Activated CD4-positive, alpha-beta T cell treated with anti-CD3 and anti-CD28 coated beads for 24 hours (primary cell): Measurements from ENCODE around the gene TRMT10A.
"Not testable (repeated sequence)": the region's sequence is repeated elsewhere in the genome, so short reads cannot be mapped to it uniquely, and the experiment has no call there.

Experiments used
- DNase-seq, 2 donors: peaks; one replicate each; pipeline ENCODE4 v3.0.0-alpha.2; 2020; ENCODE audit warnings: low read depth in 2 of 2

TRMT10A gene

GRCh38 chr4:99552872-99553271 is 11.0 kb downstream of the TRMT10A start:
- no peak for DNase-seq

GRCh38 chr4:99540277-99540939 is 23.4 kb downstream of the TRMT10A start:
- no peak for DNase-seq

GRCh38 chr4:99537674-99538073 is 26.2 kb downstream of the TRMT10A start:
- no peak for DNase-seq

- DNase-seq: no peak
Observed at GRCh38 chr4:99536848-99537247, 27.0 kb downstream of the TRMT10A start.

- DNase-seq: no peak
Observed at GRCh38 chr4:99536271-99536670, 27.6 kb downstream of the TRMT10A start.

GRCh38 chr4:99534699-99535098 is 29.1 kb downstream of the TRMT10A start:
- DNase-seq: not testable (repeated sequence)

GRCh38 chr4:99529956-99530355 is 33.9 kb downstream of the TRMT10A start:
- no peak for DNase-seq

- no peak for DNase-seq
Observed at GRCh38 chr4:99529228-99529627, 34.6 kb downstream of the TRMT10A start.

- no peak for DNase-seq
Observed at GRCh38 chr4:99518601-99519295, 45.1 kb downstream of the TRMT10A start.

- no peak for DNase-seq
Observed at GRCh38 chr4:99510721-99511120, 53.1 kb downstream of the TRMT10A start, which contains the start of gene C4orf17. TSS of gene C4orf17 (plus strand) at chr4:99511021. CDS start at chr4:99513082, 2,061 bp downstream.

- DNase-seq: peak in 1 of 2 donors; percentile 10
Observed at GRCh38 chr4:99507762-99508161, 56.1 kb downstream of the TRMT10A start.

- DNase-seq: no peak
Observed at GRCh38 chr4:99507349-99507748, 56.5 kb downstream of the TRMT10A start.

- DNase-seq: no peak
Observed at GRCh38 chr4:99506781-99507180, 57.1 kb downstream of the TRMT10A start.

GRCh38 chr4:99504804-99505502 is 58.9 kb downstream of the TRMT10A start:
- DNase-seq: no peak
